Spleen (tissue), 7 donors: ENCODE data around the gene GLYR1.

Experiments
- POLR2A ChIP-seq, 3 donors: fragments of 450-650 bp; IDR thresholded peaks; one replicate each; pipeline ENCODE4 v1.5.1; 2017; ENCODE audit warnings: antibody characterized with exemption in 3 of 3, mild to moderate bottlenecking in 1 of 3
- POLR2AphosphoS5 ChIP-seq, 3 donors: sonication (generic); formaldehyde crosslinking; IDR thresholded peaks; one replicate each; pipeline ENCODE4 v1.5.1; 2017; ENCODE audit warnings: antibody characterized with exemption in 3 of 3
- TF ChIP-seq, protein P1 (sequence below), 11 experiments: fragments of 200-600 bp in 7 of 11; fragments of 450-650 bp in 4 of 11; sonication (generic) in 4 of 11; IDR thresholded peaks in 8 of 11; conservative IDR thresholded peaks in 3 of 11; 1 replicate in 7 of 11; 2 replicates in 4 of 11; pipeline versions ENCODE4 v1.4.0 to v1.8.0; 2016 to 2021; ENCODE audit warnings: antibody characterized with exemption in 11 of 11, inconsistent platforms in 4 of 11, mild to moderate bottlenecking in 1 of 11
- donor health status: DM: no; HTN: no; CAD: no; lungs with moderate emphysema.
- donor health status: DM: no; HTN: no; CAD: no.
- donor health status: DM: no; HTN: no; CAD: no.

DNA sequence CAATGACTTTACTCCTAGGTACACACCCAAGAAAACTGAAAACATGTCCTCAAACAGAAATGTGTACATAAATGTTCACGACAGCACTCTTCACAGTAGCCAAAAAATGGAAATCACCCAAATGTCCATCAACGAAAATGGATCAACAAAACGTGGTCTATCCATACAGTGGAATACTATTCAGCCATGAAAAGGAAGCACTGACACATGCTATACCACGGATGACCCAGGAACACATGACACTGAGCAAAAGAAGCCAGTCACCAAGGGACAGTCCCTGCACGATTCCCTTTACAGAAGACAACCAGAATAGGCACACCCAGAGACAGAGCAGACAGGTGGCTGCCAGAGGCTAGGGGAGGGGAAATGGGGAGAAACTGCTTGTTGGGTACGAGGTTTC lies 91.4 kb downstream of the GLYR1 start:
- TF ChIP-seq POLR2AphosphoS5 (IDR thresholded peaks at IDR 0.05) (no peak), POLR2A (IDR thresholded peaks at IDR 0.05) (no peak)
- TF ChIP-seq, protein P1, sequence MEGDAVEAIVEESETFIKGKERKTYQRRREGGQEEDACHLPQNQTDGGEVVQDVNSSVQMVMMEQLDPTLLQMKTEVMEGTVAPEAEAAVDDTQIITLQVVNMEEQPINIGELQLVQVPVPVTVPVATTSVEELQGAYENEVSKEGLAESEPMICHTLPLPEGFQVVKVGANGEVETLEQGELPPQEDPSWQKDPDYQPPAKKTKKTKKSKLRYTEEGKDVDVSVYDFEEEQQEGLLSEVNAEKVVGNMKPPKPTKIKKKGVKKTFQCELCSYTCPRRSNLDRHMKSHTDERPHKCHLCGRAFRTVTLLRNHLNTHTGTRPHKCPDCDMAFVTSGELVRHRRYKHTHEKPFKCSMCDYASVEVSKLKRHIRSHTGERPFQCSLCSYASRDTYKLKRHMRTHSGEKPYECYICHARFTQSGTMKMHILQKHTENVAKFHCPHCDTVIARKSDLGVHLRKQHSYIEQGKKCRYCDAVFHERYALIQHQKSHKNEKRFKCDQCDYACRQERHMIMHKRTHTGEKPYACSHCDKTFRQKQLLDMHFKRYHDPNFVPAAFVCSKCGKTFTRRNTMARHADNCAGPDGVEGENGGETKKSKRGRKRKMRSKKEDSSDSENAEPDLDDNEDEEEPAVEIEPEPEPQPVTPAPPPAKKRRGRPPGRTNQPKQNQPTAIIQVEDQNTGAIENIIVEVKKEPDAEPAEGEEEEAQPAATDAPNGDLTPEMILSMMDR (IDR thresholded peaks at IDR 0.05 in 8 of 11, conservative IDR thresholded peaks at IDR 0.05 in 3 of 11): no peak
